H1 (cell line): ENCODE data around the gene LMTK3. TPM values are rescaled to one million over a fixed set of nuclear protein-coding genes. Genes with fewer than 3 reads are reported as not detected.
A peak's percentile ranks its signal among the peaks of the same experiment; 100 is the strongest.

ENCODE experiments used
- ASH2L ChIP-seq: fragments of 200-600, 300-600 bp; sonication (generic); IDR thresholded peaks from one replicate; pipeline ENCODE4 v1.7.1; 2017; ENCODE audit warnings: low read length
- BCL11A ChIP-seq, 2 experiments: IDR thresholded peaks; one replicate each; pipeline ENCODE4 v1.6.1; 2011; ENCODE audit warnings: low read depth in 2 of 2, low read length in 2 of 2, mild to moderate bottlenecking in 2 of 2
- CEBPB ChIP-seq: IDR thresholded peaks from 2 replicates; pipeline ENCODE4 v1.6.1; 2012; ENCODE audit warnings: low read depth, low read length
- EGR1 ChIP-seq: IDR thresholded peaks from 2 replicates; pipeline ENCODE4 v1.6.1; 2011; ENCODE audit warnings: low read depth, low read length, borderline replicate concordance
- EZH2 ChIP-seq: fragments of 200-600 bp; sonication (generic); IDR thresholded peaks from 2 replicates; pipeline ENCODE4 v1.7.1; 2012; ENCODE audit warnings: low read depth, mild to moderate bottlenecking, moderate library complexity, low read length, inconsistent platforms; ENCODE audit not compliant: severe bottlenecking
- FOSL1 ChIP-seq: IDR thresholded peaks from 2 replicates; pipeline ENCODE4 v1.6.1; 2011; ENCODE audit warnings: mild to moderate bottlenecking, low read depth, low read length, moderate library complexity; ENCODE audit not compliant: insufficient read depth
- KDM4A ChIP-seq: IDR thresholded peaks from one replicate; pipeline ENCODE4 v1.7.1; 2012; ENCODE audit warnings: low read depth, mild to moderate bottlenecking, moderate library complexity, low read length, inconsistent platforms; ENCODE audit not compliant: severe bottlenecking
- KDM5A ChIP-seq: fragments of 200-600 bp; IDR thresholded peaks from 2 replicates; pipeline ENCODE4 v1.7.1; 2012; ENCODE audit warnings: mild to moderate bottlenecking, low read length, inconsistent platforms, mixed read lengths
- MAFK ChIP-seq: IDR thresholded peaks from 2 replicates; pipeline ENCODE4 v1.6.1; 2012; ENCODE audit warnings: low read depth, mild to moderate bottlenecking, improper control_type of control experiment, low read length
- NRF1 ChIP-seq: IDR thresholded peaks from 2 replicates; pipeline ENCODE4 v1.6.1; 2011; ENCODE audit warnings: mild to moderate bottlenecking, low read depth, low read length, improper control_type of control experiment
- POLR2AphosphoS5 ChIP-seq: IDR thresholded peaks from 2 replicates; pipeline ENCODE4 v1.6.1; 2011; ENCODE audit warnings: low read depth, low read length
- RAD21 ChIP-seq, 2 experiments: IDR thresholded peaks in 1 of 2; conservative IDR thresholded peaks in 1 of 2; 2 replicates each; pipeline ENCODE4 v1.6.1; 2011; ENCODE audit warnings: low read depth in 2 of 2, low read length in 2 of 2, improper control_type of control experiment in 1 of 2, inconsistent platforms in 1 of 2, mild to moderate bottlenecking in 1 of 2, moderate library complexity in 1 of 2
- RBBP5 ChIP-seq: IDR thresholded peaks from 2 replicates; pipeline ENCODE4 v1.7.1; 2012; ENCODE audit warnings: low read depth, mild to moderate bottlenecking, inconsistent platforms, low read length, moderate library complexity, borderline replicate concordance
- SIRT6 ChIP-seq: IDR thresholded peaks from one replicate; pipeline ENCODE4 v1.7.1; 2012; ENCODE audit warnings: low read length, inconsistent platforms
- SP2 ChIP-seq: IDR thresholded peaks from 2 replicates; pipeline ENCODE4 v1.6.1; 2012; ENCODE audit warnings: mild to moderate bottlenecking, low read length, inconsistent platforms
- SP4 ChIP-seq: IDR thresholded peaks from 2 replicates; pipeline ENCODE4 v1.6.1; 2012; ENCODE audit warnings: low read length, inconsistent platforms
- TAF1 ChIP-seq: IDR thresholded peaks from 2 replicates; pipeline ENCODE4 v1.6.1; 2011; ENCODE audit warnings: mild to moderate bottlenecking, low read depth, low read length
- TCF12 ChIP-seq: IDR thresholded peaks from 2 replicates; pipeline ENCODE4 v1.6.1; 2011; ENCODE audit warnings: low read depth, mild to moderate bottlenecking, low read length
- polyA plus RNA-seq, 7 experiments: library from polyadenylated mRNA; depleted of rRNA in 3 of 7; stranded (reverse) in 5 of 7; unstranded in 2 of 7; fragments of >200 nt in 5 of 7; fragments of 200-250 nt in 2 of 7; gene quantifications; 1 replicate in 5 of 7; 2 replicates in 1 of 7; 4 replicates in 1 of 7; pipeline versions ENCODE4 v1.2.1 to v1.2.3, GENCODE V29; 2011 to 2013; ENCODE audit warnings: missing spikeins in 2 of 7, mixed read lengths in 2 of 7
- total RNA-seq: library from RNA; stranded (reverse); fragmentation: NEBNext Ultra II Directional; extraction: Animal tissue kit (Norgen Biotek cat#: 25700); gene quantifications from 2 replicates; pipeline ENCODE4 v1.2.1, GENCODE V29; 2021

Gene LMTK3
- total and polyA plus RNA-seq, 2 of the 8 experiments (the other 6 are each of a cell fraction or from before 2014, with no cell fraction given), result 2.7 to 12.4 TPM

- TF ChIP-seq RBBP5 (no peak), ASH2L (no peak), TCF12 (no peak), BCL11A (IDR thresholded peaks at IDR 0.05; ENCODE audit: low read depth in 2 of 2, low read length in 2 of 2) (no peak), NRF1 (no peak), EZH2 (no peak), POLR2AphosphoS5 (peak; percentile 64), TAF1 (peak; percentile 58; the same call in 1 of the 2 replicates), CEBPB (no peak), SP2 (no peak), SIRT6 (no peak), FOSL1 (no peak), MAFK (no peak), KDM5A (no peak), KDM4A (peak; percentile 15), SP4 (0 out of 2 replicates have a peak, but pooled peaks have one; percentile 84), RAD21 (IDR thresholded peaks at IDR 0.05 in 1 of 2, conservative IDR thresholded peaks at IDR 0.05 in 1 of 2; ENCODE audit: low read depth in 2 of 2, low read length in 2 of 2) (no peak), EGR1 (no peak)
These were observed 18.5 kb downstream of the LMTK3 start (continued) for GRCh38 chr19:48492925-48493717.
